ENCODE data around the gene LCORL.

GRCh38 chr4:17814140-17814539 lies 207.4 kb downstream of the LCORL start:
- TF ChIP-seq POLR2A (IDR thresholded peaks at IDR 0.05) (no peak), CTCF (IDR thresholded peaks at IDR 0.05) (no peak), POLR2AphosphoS5 (IDR thresholded peaks at IDR 0.05) (no peak)

Data from breast epithelium (tissue), 3 donors.